COLO668 (cell line): Measurements from ENCODE around the gene BTN2A1.
A peak's percentile ranks its signal among the peaks of the same experiment; 100 is the strongest.
"Not testable (repeated sequence)": the region's sequence is repeated elsewhere in the genome, so short reads cannot be mapped to it uniquely, and the experiment has no call there.

Source experiments
- DNase-seq: peaks from one replicate; lab custom pipeline; 2025; ENCODE audit not compliant: unreplicated experiment; lab: John Stamatoyannopoulos, UW

BTN2A1 gene

GRCh38 chr6:26457806-26458688 lies at the start of gene BTN2A1:
TSS of gene BTN2A1 (plus strand) at chr6:26457955. CDS start at chr6:26458637, 682 bp downstream.
- peak; percentile 58 for DNase-seq

- DNase-seq: no peak
Measured at GRCh38 chr6:26408828-26409730, 48.7 kb upstream of the BTN2A1 start.

GRCh38 chr6:26411751-26412150 lies 46.0 kb upstream of the BTN2A1 start:
- no peak for DNase-seq

GRCh38 chr6:26412228-26412627 lies 45.5 kb upstream of the BTN2A1 start:
- DNase-seq: no peak

DNA sequence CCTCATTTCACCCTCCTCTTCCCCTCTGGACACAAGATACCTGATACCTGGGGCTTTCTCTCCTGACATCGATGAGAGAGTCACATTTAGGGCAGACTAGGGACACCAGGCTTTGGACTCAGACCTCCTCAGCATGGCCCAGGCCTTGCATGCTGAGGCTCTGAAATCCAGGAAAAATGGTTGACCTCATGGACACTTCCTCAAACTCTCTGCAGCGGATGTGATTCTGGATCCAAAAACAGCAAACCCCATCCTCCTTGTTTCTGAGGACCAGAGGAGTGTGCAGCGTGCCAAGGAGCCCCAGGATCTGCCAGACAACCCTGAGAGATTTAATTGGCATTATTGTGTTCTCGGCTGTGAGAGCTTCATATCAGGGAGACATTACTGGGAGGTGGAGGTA lies 44.8 kb upstream of the BTN2A1 start:
- no peak for DNase-seq

DNA sequence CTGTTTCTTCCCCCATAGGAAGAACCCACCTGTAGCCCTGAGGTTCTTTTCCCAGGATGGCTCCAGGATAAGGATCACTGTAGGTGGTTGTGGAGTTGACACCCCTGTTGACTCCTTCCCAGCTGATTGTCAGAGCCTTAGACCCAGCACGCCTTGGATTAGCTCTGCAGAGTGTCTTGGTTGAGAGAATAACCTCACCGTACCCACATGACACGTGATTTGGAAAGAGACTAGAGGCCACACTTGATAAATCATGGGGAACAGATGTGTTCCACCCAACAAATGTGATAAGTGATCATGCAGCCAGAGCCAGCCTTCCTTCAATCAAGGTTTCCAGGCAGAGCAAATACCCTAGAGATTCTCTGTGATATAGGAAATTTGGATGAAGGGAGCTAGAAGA lies 43.5 kb upstream of the BTN2A1 start:
- no peak for DNase-seq

DNA sequence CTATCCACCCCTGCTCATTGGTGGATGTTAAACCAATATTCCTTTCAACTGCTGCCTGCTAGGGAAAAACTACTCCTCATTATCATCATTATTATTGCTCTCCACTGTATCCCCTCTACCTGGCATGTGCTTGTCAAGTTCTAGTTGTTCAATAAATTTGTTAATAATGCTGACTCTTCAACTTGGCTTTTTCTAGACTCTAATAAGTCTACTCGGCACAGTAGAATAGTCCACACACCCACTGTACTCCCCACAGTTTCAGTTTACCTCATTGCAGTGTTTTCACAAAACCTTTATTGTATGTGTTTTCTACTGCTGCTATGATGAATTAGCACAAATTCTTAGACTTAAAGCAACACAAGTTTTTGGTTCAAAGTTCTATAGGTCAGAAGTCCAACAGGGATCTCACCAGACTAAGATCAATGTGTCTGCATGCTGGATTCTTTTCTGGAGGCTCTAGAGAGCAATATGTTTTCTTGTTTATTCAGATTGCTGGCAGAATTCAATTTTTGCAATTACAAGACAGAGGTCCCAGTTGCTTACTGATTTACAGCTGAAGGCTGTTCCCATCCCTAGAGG lies 42.6 kb upstream of the BTN2A1 start:
- no peak for DNase-seq

DNA sequence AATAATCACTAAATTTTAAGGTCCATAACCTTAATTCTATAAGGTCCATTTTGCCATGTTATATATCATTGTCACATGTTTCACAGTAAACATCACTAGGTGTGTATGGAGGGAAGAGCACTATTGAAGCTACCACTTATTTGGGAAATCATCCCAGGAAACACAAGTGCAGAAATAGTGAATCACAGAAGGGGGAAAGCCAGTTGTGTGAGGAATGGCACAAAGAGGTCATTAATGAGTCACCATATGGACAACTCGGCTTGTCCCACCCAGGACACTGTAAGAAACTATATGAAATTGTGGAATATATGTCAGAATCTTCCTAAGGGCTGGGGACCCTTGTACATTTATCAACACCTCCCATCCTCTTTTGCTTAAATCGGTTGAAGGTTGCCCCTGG lies 42.0 kb upstream of the BTN2A1 start:
- no peak for DNase-seq

- no peak for DNase-seq
Measured at GRCh38 chr6:26416288-26416687, 41.5 kb upstream of the BTN2A1 start.

DNA sequence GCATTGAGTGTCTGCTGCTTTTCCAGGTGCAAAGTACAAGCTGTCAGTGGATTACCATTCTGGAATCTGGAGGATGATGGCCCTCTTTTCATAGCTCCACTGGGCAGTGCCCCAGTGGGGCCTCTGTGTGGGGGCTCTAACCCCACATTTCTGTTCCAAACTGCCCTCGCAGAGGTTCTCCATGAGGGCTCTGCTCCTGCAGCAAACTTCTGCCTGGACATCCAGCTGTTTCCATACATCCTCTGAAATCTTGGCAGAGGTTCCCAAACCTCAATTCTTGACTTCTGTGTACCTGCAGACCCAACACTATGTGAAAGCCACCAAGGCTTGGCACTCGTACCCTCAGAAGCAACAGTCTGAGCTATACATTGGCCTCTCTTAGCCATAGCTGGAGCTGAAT lies 39.7 kb upstream of the BTN2A1 start:
- DNase-seq: not testable (repeated sequence)

DNA sequence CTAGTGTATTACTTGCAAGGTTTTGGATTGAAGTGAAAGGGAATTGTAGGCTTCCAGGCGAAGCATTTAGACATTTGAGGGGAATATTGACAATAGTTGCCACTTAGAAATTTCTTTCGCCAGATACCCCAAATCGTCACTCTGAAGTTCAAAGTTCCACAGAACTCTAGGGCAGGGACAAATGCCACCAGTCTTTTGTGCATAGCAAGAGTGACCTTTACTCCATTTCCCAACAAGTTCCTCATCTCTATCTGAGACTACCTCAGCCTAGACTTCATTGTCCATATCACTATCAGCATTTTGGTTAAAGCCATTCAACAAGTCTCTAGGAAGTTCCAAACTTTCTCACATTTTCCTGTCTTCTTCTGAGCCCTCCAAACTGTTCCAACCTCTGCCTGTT lies 39.0 kb upstream of the BTN2A1 start:
- not testable (repeated sequence) for DNase-seq

- peak; percentile 4 for DNase-seq
Measured at GRCh38 chr6:26420688-26421171, 37.0 kb upstream of the BTN2A1 start.

DNA sequence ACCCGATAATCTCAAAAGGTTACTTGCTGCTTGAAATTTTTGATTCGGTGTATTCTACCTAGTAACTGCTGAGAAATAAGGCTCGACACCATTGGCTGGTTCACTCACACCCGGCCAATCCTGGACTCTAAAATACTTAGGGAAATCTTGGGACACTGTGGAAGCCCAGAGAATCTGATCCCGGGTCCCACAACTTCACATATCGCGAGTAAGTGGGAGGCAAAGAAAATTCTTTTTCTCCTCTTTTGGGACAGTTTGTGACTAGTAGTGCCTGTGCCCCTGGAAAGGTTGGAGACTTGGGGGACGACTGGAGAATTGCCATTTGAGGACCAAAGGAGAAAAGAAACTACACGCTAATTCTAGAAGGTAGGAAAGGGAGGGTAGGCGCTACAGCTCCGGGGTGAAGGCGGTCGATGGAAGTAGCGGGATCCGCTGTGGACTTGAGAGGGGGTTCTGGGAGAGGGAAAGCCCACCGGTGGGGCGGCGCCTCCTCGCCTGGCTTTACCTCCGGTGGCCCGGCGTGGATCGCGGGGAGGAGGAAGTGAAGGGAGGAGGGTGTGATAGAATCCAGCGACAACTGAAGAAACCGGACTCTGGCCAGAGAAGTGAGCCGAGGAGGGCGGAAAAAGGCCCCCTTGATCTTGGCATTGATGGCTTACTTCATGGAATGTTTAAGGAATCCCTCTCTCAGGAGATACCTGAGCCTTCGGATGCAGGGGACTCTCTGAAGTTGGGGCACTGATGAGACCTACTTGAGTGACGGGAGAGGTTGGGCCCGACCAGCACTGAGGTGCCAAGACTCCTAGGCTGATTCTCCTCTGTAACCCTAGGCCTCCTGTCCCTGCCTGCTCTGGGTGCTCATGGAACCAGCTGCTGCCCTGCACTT lies 36.3 kb upstream of the BTN2A1 start:
- peak; percentile 26 for DNase-seq

DNA sequence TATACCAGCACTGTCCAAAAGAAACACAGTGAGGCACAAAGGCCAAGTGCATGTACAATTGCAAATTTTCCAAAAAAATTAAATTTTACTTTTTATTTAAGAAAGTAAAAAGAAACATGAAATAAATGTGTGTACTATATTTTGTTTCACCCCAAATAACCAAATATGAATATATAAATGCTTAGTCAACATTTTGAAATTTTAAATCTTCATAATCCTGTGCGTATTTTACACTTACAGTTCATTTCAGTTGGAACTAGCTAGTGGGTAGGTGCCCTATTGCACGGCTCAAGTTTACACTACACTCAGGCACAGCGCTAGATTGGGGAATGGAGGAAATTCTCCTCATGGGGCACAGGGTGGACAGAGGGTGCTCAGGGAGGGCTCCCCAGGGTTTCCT lies 35.4 kb upstream of the BTN2A1 start:
- no peak for DNase-seq

GRCh38 chr6:26426691-26427450 lies 30.9 kb upstream of the BTN2A1 start:
- no peak for DNase-seq

GRCh38 chr6:26427451-26427809 lies 30.3 kb upstream of the BTN2A1 start:
- DNase-seq: no peak

- no peak for DNase-seq
Measured at GRCh38 chr6:26428206-26428605, 29.5 kb upstream of the BTN2A1 start.

DNA sequence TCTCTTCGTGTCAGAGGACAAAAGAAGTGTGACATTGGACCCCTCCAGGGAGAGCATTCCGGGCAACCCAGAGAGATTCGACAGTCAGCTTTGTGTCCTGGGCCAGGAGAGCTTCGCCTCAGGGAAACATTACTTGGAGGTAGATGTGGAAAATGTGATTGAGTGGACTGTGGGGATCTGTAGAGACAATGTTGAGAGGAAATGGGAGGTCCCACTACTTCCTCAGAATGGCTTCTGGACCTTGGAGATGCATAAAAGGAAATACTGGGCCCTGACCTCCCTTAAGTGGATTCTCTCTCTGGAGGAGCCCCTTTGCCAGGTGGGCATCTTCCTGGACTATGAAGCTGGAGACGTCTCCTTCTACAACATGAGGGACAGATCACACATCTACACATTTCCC lies 27.0 kb upstream of the BTN2A1 start:
- DNase-seq: no peak

- peak; percentile 3 for DNase-seq
Measured at GRCh38 chr6:26431258-26432172, 26.2 kb upstream of the BTN2A1 start.
